Activated T-helper 1 cell treated with anti-CD3 and anti-CD28 coated beads, Interleukin-12 subunit alpha, Interleukin-12 subunit beta, Interleukin-2, Interleukin-4 antibody, amounts not matched to agents 30 ng/mL and 10 ng/mL and 1 ng/mL, durations not matched to agents 14 hours and 24 hours and 36 hours (primary cell): ENCODE results near the gene PLEKHG5. TPM values are rescaled to one million over a fixed set of nuclear protein-coding genes. Genes with fewer than 3 reads are reported as not detected.

Experiments
- DNase-seq: peaks from one replicate; pipeline ENCODE4 v3.0.0; 2021; ENCODE audit warnings: low spot score
- H3K27ac Mint-ChIP-seq: one replicate; pipeline ENCODE4 v1.8.0; 2021; ENCODE audit warnings: mild to moderate bottlenecking, mixed read lengths
- H3K27me3 Mint-ChIP-seq: one replicate; pipeline ENCODE4 v1.8.0; 2022; ENCODE audit warnings: mild to moderate bottlenecking, moderate library complexity, mixed read lengths; ENCODE audit not compliant: insufficient read depth
- H3K36me3 Mint-ChIP-seq: one replicate; pipeline ENCODE4 v1.8.0; 2021; ENCODE audit warnings: low read depth, mixed read lengths
- H3K4me1 Mint-ChIP-seq: one replicate; pipeline ENCODE4 v1.8.0; 2021; ENCODE audit warnings: low read depth, mixed read lengths
- H3K4me3 Mint-ChIP-seq: one replicate; pipeline ENCODE4 v1.8.0; 2021; ENCODE audit warnings: mild to moderate bottlenecking, moderate library complexity, mixed read lengths
- H3K9me3 Mint-ChIP-seq: one replicate; pipeline ENCODE4 v1.8.0; 2021; ENCODE audit warnings: mixed read lengths
- intact Hi-C: fragments of 100-400 bp; cut with micrococcal nuclease; formaldehyde crosslinking; loops from one replicate; pipeline ENCODE4 v1.15.1; 2024
- total RNA-seq: library from RNA; stranded (reverse); gene quantifications from 2 replicates; pipeline ENCODE4 v1.2.3, GENCODE V29; 2022

Gene PLEKHG5
- total RNA-seq, 1 donor from 2014 or later = 1.8 TPM

- H3K4me3 Mint-ChIP-seq = no peak overlapping the region
- peaks cover 9% of the 10 kb centered on the region for H3K36me3 Mint-ChIP-seq
- H3K27ac Mint-ChIP-seq = no peak overlapping the region
- intact Hi-C loops = no loop called here
- H3K4me1 Mint-ChIP-seq = no peaks in the 10 kb centered on the region
- no peaks in the 10 kb centered on the region for H3K9me3 Mint-ChIP-seq
- no peak for DNase-seq
- H3K27me3 Mint-ChIP-seq = no peaks in the 10 kb centered on the region
Measured at GRCh38 chr1:6519491-6519934, 28.0 kb upstream of the PLEKHG5 start.

DNA sequence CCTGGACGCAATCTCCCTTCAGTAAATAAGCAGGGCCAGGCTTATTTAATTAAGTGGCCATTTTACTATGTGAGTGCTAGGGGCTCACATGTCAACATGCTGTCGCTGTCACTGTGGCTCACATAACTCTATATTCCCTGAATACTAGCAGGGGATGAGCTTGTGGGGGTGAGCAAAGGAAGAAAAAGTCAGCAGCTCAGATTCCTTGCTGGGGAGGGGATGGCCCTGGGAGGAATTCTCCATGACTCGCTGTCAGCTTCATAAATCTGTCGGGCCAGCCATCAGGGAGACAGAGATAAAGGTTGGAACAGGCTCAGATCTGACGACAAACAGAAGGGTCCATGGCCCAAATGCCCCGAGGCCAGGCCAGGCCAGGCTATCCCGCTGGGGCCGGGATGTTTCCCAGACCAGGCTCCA, 26.0 kb upstream of the PLEKHG5 start:
- Mint-ChIP-seq H3K4me1 (no peaks in the 10 kb centered on the region), H3K27ac (no peak overlapping the region), H3K9me3 (no peaks in the 10 kb centered on the region), H3K4me3 (no peak overlapping the region), H3K36me3 (peaks cover 3% of the 10 kb centered on the region), H3K27me3 (no peaks in the 10 kb centered on the region)
- intact Hi-C loops = no loop called here
- DNase-seq = no peak

DNA sequence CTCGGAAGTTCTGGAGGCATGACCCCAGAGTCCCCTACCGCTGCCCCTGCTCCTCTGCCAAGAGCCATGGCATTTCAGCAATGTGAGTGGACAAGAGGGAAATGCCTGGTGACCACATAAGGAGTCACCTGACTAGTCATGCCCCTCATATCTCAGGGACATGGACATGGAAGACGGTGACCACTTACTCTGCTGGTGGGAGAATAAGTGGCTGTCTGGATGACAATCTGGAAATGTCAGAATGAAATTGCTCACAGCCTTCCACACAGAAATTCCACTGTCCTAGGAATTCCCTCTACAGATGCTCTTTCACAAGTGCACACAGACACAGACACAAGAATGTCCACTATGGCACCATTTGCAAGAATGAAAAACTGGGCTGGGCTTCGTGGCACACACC, 24.3 kb upstream of the PLEKHG5 start:
- Mint-ChIP-seq H3K27ac (no peak overlapping the region), H3K4me1 (no peaks in the 10 kb centered on the region), H3K36me3 (no peaks in the 10 kb centered on the region), H3K4me3 (no peak overlapping the region), H3K9me3 (no peaks in the 10 kb centered on the region), H3K27me3 (no peaks in the 10 kb centered on the region)
- no peak for DNase-seq
- intact Hi-C loops = no loop called here

DNA sequence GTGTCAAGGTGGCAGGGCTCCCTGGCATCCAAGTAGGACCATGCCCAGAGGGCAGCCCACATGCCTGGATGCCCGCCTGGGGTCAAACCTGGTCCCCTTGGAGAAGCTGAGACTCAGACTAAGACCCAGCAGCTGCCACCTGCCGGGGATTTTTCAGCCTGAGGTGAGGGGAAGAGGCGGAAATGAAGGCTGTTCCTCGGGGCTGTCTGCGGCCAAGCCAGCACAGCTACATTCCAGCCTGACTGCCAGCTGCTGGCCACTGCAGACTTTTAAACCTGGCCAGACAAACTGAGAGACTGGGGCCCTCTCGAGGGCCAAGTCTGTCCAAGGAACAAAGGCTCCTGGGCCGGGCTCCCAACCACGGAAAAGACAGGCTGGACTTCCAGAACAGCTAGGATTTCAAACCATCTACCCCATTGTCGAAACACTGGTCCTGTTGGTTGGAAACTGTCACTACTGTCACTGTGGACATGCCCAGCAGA, 21.9 kb upstream of the PLEKHG5 start:
- H3K36me3 Mint-ChIP-seq = no peaks in the 10 kb centered on the region
- intact Hi-C loops = no loop called here
- H3K27ac Mint-ChIP-seq = no peak overlapping the region
- H3K4me1 Mint-ChIP-seq = no peaks in the 10 kb centered on the region
- no peaks in the 10 kb centered on the region for H3K9me3 Mint-ChIP-seq
- no peaks in the 10 kb centered on the region for H3K27me3 Mint-ChIP-seq
- H3K4me3 Mint-ChIP-seq = no peak overlapping the region
- no peak for DNase-seq

- no peaks in the 10 kb centered on the region for H3K27me3 Mint-ChIP-seq
- no peak for DNase-seq
- H3K27ac Mint-ChIP-seq = no peak overlapping the region
- intact Hi-C loops = no loop called here
- no peaks in the 10 kb centered on the region for H3K36me3 Mint-ChIP-seq
- no peaks in the 10 kb centered on the region for H3K9me3 Mint-ChIP-seq
- H3K4me3 Mint-ChIP-seq = no peak overlapping the region
- no peaks in the 10 kb centered on the region for H3K4me1 Mint-ChIP-seq
Measured at GRCh38 chr1:6512908-6513280, 21.4 kb upstream of the PLEKHG5 start.

- no peak overlapping the region for H3K4me3 Mint-ChIP-seq
- no peaks in the 10 kb centered on the region for H3K36me3 Mint-ChIP-seq
- DNase-seq = no peak
- H3K4me1 Mint-ChIP-seq = no peaks in the 10 kb centered on the region
- no peak overlapping the region for H3K27ac Mint-ChIP-seq
- no peaks in the 10 kb centered on the region for H3K27me3 Mint-ChIP-seq
- intact Hi-C loops = no loop called here
- H3K9me3 Mint-ChIP-seq = no peaks in the 10 kb centered on the region
Measured at GRCh38 chr1:6512245-6512907, 20.9 kb upstream of the PLEKHG5 start.

GRCh38 chr1:6511561-6512244, 20.2 kb upstream of the PLEKHG5 start:
- intact Hi-C loops = no loop called here
- H3K27me3 Mint-ChIP-seq = no peaks in the 10 kb centered on the region
- no peaks in the 10 kb centered on the region for H3K9me3 Mint-ChIP-seq
- H3K4me1 Mint-ChIP-seq = no peaks in the 10 kb centered on the region
- DNase-seq = no peak
- H3K4me3 Mint-ChIP-seq = no peak overlapping the region
- no peak overlapping the region for H3K27ac Mint-ChIP-seq
- no peaks in the 10 kb centered on the region for H3K36me3 Mint-ChIP-seq

DNA sequence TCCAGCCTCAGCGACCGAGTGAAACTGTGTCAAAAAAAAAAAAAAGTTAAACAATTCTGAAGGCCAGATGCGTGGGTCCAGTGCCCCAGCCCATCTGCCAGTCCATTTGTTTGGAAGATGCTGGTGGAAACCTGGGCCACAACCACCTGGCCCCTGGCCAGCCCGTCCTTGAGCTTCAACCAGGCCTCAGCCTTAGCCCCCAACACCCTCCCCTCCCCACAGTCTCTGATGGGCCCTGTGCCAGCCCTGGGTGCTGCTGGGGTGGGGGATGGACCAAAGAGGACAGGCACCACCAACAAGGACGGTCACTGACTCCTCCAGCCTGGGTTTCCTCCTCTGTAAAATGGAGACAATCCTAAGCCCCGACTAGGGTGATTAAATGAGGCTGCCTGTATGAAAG, 19.6 kb upstream of the PLEKHG5 start:
- no peak overlapping the region for H3K27ac Mint-ChIP-seq
- no peaks in the 10 kb centered on the region for H3K9me3 Mint-ChIP-seq
- H3K4me3 Mint-ChIP-seq = no peak overlapping the region
- no peaks in the 10 kb centered on the region for H3K27me3 Mint-ChIP-seq
- H3K4me1 Mint-ChIP-seq = no peaks in the 10 kb centered on the region
- H3K36me3 Mint-ChIP-seq = no peaks in the 10 kb centered on the region
- intact Hi-C loops = no loop called here
- no peak for DNase-seq

DNA sequence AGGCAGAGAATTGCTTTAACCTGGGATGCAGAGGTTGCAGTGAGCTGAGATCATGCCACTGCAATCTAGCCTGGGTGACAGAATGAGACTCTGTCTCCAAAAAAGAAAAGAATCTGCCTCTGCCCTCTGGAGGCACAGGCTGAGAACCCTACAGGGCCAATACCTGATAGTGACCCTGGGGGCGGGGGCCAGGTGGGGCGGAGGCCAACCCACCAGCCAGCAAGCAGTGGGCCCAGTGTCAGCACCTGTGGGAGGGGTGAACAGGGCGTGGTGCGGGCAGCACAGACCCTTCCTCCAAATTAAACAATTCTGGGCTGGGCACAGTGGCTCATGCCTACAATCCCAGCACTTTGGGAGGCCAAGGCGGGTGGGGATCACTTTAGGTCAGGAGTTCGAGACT, 19.0 kb upstream of the PLEKHG5 start:
- H3K27me3 Mint-ChIP-seq = no peaks in the 10 kb centered on the region
- H3K9me3 Mint-ChIP-seq = no peaks in the 10 kb centered on the region
- no peaks in the 10 kb centered on the region for H3K36me3 Mint-ChIP-seq
- DNase-seq = no peak
- H3K4me1 Mint-ChIP-seq = no peaks in the 10 kb centered on the region
- no peak overlapping the region for H3K27ac Mint-ChIP-seq
- no peak overlapping the region for H3K4me3 Mint-ChIP-seq
- intact Hi-C loops = no loop called here

DNA sequence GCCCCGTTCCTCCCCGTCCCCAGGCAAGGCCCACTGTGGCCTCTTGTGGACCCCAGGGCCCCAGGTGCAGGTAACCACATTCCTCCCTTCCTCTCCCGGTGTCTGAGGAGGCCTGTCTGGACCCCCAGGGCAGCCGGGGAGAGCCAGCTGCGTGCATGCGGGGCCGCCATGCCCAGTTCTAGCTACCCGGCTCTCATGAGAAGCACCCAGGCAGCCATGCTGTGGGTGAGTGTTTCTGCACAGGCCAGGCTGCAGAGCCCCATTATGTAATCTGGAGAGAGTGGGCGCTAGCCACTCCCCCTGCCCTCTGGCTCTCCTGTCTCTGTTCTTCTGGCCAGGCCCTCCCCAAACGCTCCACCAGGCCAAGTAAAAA, 18.4 kb upstream of the PLEKHG5 start:
- intact Hi-C loops = no loop called here
- DNase-seq = no peak
- Mint-ChIP-seq H3K4me3 (no peak overlapping the region), H3K36me3 (no peaks in the 10 kb centered on the region), H3K27ac (no peak overlapping the region), H3K27me3 (no peaks in the 10 kb centered on the region), H3K4me1 (no peaks in the 10 kb centered on the region), H3K9me3 (no peaks in the 10 kb centered on the region)

DNA sequence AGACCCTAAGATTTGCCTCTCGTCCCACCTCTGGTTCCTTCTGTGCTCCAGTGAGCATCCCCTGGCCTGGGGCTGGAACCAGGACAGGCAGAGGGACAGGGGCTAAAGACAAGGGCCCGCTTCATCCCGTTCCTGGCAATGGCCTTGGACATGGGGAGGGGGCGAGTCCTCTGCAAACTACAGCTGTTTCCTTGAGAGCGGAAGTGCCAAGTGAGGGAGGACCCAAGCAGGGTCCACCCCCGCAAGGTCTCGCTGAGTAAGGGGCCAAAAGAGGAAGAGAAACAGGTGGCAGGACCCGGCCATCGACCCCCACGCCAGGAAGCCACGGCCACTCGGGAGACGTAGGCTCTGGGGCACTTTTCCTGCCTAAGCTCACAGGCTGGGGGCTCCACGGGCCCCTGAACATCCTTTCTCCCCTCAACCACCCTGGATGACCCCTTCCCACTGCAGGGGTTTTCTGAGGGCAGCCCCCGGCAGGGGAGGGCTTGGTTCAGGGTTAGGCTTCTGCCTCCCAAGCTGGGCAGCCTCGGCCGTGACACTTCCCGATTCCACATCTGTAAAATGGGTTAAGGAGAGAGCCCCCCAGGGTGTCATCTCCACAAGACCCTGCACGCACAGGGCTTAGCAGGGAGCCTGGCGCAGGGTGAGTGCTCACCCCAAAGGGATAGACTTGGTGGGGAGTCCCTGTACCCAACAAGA, 17.9 kb upstream of the PLEKHG5 start:
- no peaks in the 10 kb centered on the region for H3K4me1 Mint-ChIP-seq
- H3K9me3 Mint-ChIP-seq = no peaks in the 10 kb centered on the region
- intact Hi-C loops = no loop called here
- H3K27me3 Mint-ChIP-seq = no peaks in the 10 kb centered on the region
- no peak for DNase-seq
- H3K27ac Mint-ChIP-seq = no peak overlapping the region
- no peak overlapping the region for H3K4me3 Mint-ChIP-seq
- no peaks in the 10 kb centered on the region for H3K36me3 Mint-ChIP-seq

DNA sequence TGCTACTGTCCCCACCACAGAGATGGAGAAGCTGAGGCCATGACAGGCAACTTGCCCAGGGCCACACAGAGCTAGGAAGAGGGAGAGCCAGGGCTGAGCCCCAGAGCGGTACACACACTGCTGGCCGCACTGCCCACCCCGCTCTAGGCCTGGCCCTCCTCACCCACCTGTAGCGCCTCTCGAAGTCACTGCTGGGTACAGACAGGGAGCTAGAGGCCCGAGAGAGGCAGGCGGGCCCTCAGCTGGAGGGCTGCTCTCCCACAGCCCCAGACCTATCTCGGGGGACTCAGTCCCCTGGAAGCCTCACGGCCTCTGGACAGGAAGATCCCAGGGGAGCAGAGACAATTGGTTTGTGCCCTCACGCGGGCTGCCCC, 17.3 kb upstream of the PLEKHG5 start:
- no peaks in the 10 kb centered on the region for H3K9me3 Mint-ChIP-seq
- DNase-seq = no peak
- H3K4me3 Mint-ChIP-seq = no peak overlapping the region
- no peaks in the 10 kb centered on the region for H3K27me3 Mint-ChIP-seq
- intact Hi-C loops = no loop called here
- no peaks in the 10 kb centered on the region for H3K4me1 Mint-ChIP-seq
- no peak overlapping the region for H3K27ac Mint-ChIP-seq
- no peaks in the 10 kb centered on the region for H3K36me3 Mint-ChIP-seq

GRCh38 chr1:6508154-6508815, 16.8 kb upstream of the PLEKHG5 start:
- Mint-ChIP-seq H3K4me1 (no peaks in the 10 kb centered on the region), H3K27me3 (no peaks in the 10 kb centered on the region), H3K36me3 (no peaks in the 10 kb centered on the region), H3K9me3 (no peaks in the 10 kb centered on the region), H3K27ac (no peak overlapping the region), H3K4me3 (no peak overlapping the region)
- intact Hi-C loops = no loop called here
- no peak for DNase-seq
